HG02852 (cell line): Measurements from ENCODE around the gene MYF6.

Experiments
- ATAC-seq: cut with Tn5 transposase; IDR thresholded peaks from one replicate; pipeline ENCODE4 v1.9.1; 2021; ENCODE audit warnings: mild to moderate bottlenecking, moderate library complexity; ENCODE audit not compliant: unreplicated experiment

Gene MYF6

DNA sequence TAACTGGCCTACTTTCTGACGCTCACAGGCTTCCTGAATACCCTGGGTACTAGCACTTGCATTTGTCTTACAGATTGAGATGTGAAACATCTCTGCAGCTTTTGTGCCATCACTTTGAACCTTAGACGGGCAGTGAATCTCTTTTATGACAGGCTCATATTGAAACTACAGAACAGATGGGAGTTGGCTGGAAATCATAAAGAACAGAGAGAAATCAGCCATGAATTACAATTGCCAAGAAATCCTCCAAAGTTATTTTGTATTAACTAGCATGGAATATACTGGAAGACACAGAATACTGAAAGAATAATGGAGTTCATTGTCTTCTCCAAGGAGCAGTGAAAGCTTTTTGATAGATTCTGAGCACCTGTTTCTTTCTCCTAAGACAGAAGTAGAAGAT is 42.0 kb downstream of the MYF6 start:
- ATAC-seq: no peak

DNA sequence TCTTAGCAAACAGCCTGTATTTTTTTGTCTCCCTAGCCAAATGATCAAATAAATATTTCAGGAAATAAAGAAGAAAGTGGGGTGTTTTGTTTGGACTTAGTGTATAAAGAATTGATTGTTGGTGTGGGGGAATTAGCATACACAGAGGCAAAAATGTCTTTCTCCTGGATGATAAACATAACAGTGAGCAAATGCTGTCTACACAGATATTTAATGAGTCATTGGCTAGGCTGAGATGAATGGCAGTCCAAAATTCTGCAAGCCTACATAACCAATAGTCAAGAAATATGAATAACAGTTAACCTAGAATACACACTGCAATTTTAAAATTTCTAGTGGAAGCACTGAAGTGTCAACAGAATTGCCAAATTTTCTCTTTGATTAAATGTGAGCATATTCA is 45.0 kb downstream of the MYF6 start:
- ATAC-seq: no peak

DNA sequence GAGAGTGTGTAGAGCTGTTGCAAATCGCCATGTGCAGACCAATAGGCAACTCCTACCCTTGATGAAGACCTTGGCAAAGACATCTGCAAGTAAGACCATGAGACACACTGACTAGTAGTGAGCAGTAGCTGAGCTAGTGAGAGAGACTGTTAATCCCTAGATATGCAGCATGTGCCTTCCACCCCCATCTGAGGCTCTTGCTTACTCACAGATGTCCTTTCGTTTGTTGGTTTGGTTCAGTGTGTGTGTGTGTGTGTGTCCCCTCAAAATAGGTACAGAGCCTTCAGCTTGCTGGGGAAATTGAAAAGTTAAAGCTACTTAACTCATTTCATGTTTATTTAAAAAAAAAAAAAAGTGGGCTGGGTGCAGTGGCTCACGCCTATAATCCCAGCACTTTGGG is 46.8 kb downstream of the MYF6 start:
- ATAC-seq: no peak

DNA sequence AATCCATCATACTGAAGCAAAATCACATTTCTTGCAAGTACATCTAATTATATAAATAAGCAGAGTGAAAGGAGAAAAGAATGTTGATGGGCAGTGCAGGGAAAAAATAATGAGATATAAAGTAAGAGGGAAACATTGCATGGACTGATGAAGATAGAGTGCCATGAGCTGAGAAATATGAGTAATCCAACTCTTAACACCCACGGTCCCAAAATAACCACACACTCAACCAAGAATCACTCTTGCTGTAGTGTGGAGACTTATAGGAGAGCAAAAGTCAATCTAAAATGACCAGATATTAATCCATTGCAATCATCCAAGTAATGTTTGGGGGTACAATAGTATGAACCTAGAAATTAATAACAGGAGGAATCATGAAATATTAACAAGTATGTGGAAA is 49.4 kb downstream of the MYF6 start:
- peak; percentile 88 for ATAC-seq
